Mesendoderm (in vitro differentiated cells): ENCODE data around the gene GAL3ST2.

ENCODE experiments used
- DNase-seq: peaks from one replicate; pipeline ENCODE4 v3.0.0; 2013
- H2AK5ac ChIP-seq: 2 replicates; pipeline ENCODE4 v1.6.1; 2013; ENCODE audit warnings: low read length, inconsistent platforms
- H2BK120ac ChIP-seq: 2 replicates; pipeline ENCODE4 v1.6.1; 2013; ENCODE audit warnings: low read depth, mild to moderate bottlenecking, low read length, moderate library complexity, mixed read lengths
- H2BK15ac ChIP-seq: replicated peaks from 2 replicates; pipeline ENCODE4 v1.6.1; 2013; ENCODE audit warnings: low read depth, mild to moderate bottlenecking, moderate library complexity
- H2BK5ac ChIP-seq: 2 replicates; pipeline ENCODE4 v1.6.1; 2013; ENCODE audit warnings: low read length, inconsistent platforms
- H3K18ac ChIP-seq: 2 replicates; pipeline ENCODE4 v1.6.1; 2013; ENCODE audit warnings: mild to moderate bottlenecking, low read length, mixed read lengths
- H3K23ac ChIP-seq: one replicate; pipeline ENCODE4 v1.6.1; 2013; ENCODE audit warnings: low read length
- H3K27ac ChIP-seq: 2 replicates; pipeline ENCODE4 v1.5.1; 2013; ENCODE audit warnings: low read depth, mild to moderate bottlenecking, inconsistent platforms, low read length, moderate library complexity
- H3K27me3 ChIP-seq: 2 replicates; pipeline ENCODE4 v1.6.1; 2013; ENCODE audit warnings: low read length, control low read depth, mild to moderate bottlenecking, inconsistent platforms; ENCODE audit not compliant: insufficient read depth, poor library complexity
- H3K36me3 ChIP-seq: 2 replicates; pipeline ENCODE4 v1.6.1; 2013; ENCODE audit warnings: low read length, inconsistent platforms; ENCODE audit not compliant: control insufficient read depth, insufficient read depth
- H3K4ac ChIP-seq: one replicate; pipeline ENCODE4 v1.6.1; 2013; ENCODE audit warnings: low read depth, mild to moderate bottlenecking, low read length, moderate library complexity
- H3K4me1 ChIP-seq: 2 replicates; pipeline ENCODE4 v1.6.1; 2013; ENCODE audit warnings: low read depth, low read length, inconsistent platforms; ENCODE audit not compliant: control insufficient read depth
- H3K4me2 ChIP-seq: 2 replicates; pipeline ENCODE4 v1.6.1; 2013; ENCODE audit warnings: low read length
- H3K4me3 ChIP-seq: 2 replicates; pipeline ENCODE4 v1.5.1; 2013; ENCODE audit warnings: mild to moderate bottlenecking, low read length
- H3K56ac ChIP-seq: one replicate; pipeline ENCODE4 v1.6.1; 2013; ENCODE audit warnings: low read length
- H3K79me1 ChIP-seq: 2 replicates; pipeline ENCODE4 v1.6.1; 2013; ENCODE audit warnings: low read length, inconsistent platforms
- H3K79me2 ChIP-seq: 2 replicates; pipeline ENCODE4 v1.6.1; 2013; ENCODE audit warnings: mild to moderate bottlenecking, low read length; ENCODE audit not compliant: control insufficient read depth, insufficient read depth
- H3K9ac ChIP-seq: 2 replicates; pipeline ENCODE4 v1.6.1; 2013; ENCODE audit warnings: low read length, inconsistent platforms
- H4K5ac ChIP-seq: one replicate; pipeline ENCODE4 v1.6.1; 2013; ENCODE audit warnings: low read length
- H4K8ac ChIP-seq: one replicate; pipeline ENCODE4 v1.6.1; 2013; ENCODE audit warnings: low read depth, mild to moderate bottlenecking, control low read depth, low read length, moderate library complexity
- WGBS: extraction: QIAGEN DNeasy Blood & Tissue Kit; methylation state at CpG from one replicate; pipeline ENCODE4 v1.1.7; 2013; ENCODE audit warnings: low lambda C conversion rate, missing lambda C conversion rate; ENCODE audit not compliant: insufficient coverage; ENCODE audit errors: extremely low coverage; 5-methylcytosine and 5-hydroxymethylcytosine counted together

The GAL3ST2 gene

GRCh38 chr2:241767464-241768250 lies 9.0 kb upstream of the GAL3ST2 start:
- Histone ChIP-seq H3K79me2 (no peaks in the 10 kb centered on the region), H2BK120ac (no peak overlapping the region), H3K9ac (no peak overlapping the region), H3K56ac (no peak overlapping the region), H4K8ac (no peak overlapping the region), H3K23ac (no peak overlapping the region), H3K79me1 (no peaks in the 10 kb centered on the region), H4K5ac (no peak overlapping the region), H3K36me3 (no peaks in the 10 kb centered on the region), H2BK5ac (no peak overlapping the region), H3K18ac (no peak overlapping the region), H3K4me2 (no peak overlapping the region), H2AK5ac (no peak overlapping the region), H3K4me1 (peaks cover 2% of the 10 kb centered on the region), H3K4ac (no peak overlapping the region), H3K27me3 (no peaks in the 10 kb centered on the region), H3K27ac (no peak overlapping the region), H2BK15ac (no peak overlapping the region), H3K4me3 (no peak overlapping the region)
- no CpG with 5 or more reads among the region's 37 CpGs for WGBS
- DNase-seq, result no peak

DNA sequence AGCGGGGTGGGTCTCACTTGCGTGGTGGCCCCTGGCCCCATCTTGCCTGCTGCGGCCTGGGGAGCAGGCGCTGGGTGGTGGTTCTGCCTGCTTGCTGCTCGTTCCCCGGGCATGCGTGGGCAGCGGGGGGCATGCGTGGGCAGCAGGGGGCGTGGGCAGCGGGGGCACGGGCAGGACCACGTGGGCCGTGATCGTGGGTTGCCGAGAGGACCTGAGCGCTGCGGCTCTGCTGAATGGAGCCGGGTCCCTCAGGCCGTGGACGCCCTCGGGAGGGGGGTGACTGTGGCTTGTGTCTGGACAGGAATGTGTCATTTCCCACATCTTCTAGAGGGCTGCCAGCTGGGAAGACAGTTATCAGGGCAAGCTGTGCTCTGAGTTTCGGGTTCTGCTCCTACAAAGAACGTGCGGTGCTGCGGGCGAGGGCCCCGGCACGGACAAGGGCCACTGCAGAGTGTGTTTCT lies 8.3 kb upstream of the GAL3ST2 start:
- Histone ChIP-seq H3K4me1 (peaks cover 2% of the 10 kb centered on the region), H2BK120ac (no peak overlapping the region), H3K18ac (no peak overlapping the region), H3K9ac (no peak overlapping the region), H3K56ac (no peak overlapping the region), H4K8ac (no peak overlapping the region), H4K5ac (no peak overlapping the region), H3K4me3 (no peak overlapping the region), H3K79me1 (no peaks in the 10 kb centered on the region), H2BK15ac (no peak overlapping the region), H3K27ac (no peak overlapping the region), H3K36me3 (no peaks in the 10 kb centered on the region), H3K27me3 (no peaks in the 10 kb centered on the region), H2BK5ac (no peak overlapping the region), H3K4ac (no peak overlapping the region), H3K4me2 (no peak overlapping the region), H3K23ac (no peak overlapping the region), H2AK5ac (no peak overlapping the region), H3K79me2 (no peaks in the 10 kb centered on the region)
- no CpG with 5 or more reads among the region's 29 CpGs for WGBS
- DNase-seq, result no peak

- no peaks in the 10 kb centered on the region for H3K27me3 ChIP-seq
- no peak overlapping the region for H3K18ac ChIP-seq
- H4K5ac ChIP-seq, result no peak overlapping the region
- H3K27ac ChIP-seq, result no peak overlapping the region
- H2AK5ac ChIP-seq, result no peak overlapping the region
- no peak for DNase-seq
- H3K79me2 ChIP-seq, result no peaks in the 10 kb centered on the region
- no CpG with 5 or more reads among the region's 11 CpGs for WGBS
- no peak overlapping the region for H4K8ac ChIP-seq
- no peak overlapping the region for H3K9ac ChIP-seq
- no peaks in the 10 kb centered on the region for H3K36me3 ChIP-seq
- no peak overlapping the region for H2BK120ac ChIP-seq
- H3K23ac ChIP-seq, result no peak overlapping the region
- no peak overlapping the region for H3K56ac ChIP-seq
- H3K4me1 ChIP-seq, result peaks cover 2% of the 10 kb centered on the region
- H3K4me2 ChIP-seq, result no peak overlapping the region
- H2BK5ac ChIP-seq, result no peak overlapping the region
- no peak overlapping the region for H3K4ac ChIP-seq
- H2BK15ac ChIP-seq, result no peak overlapping the region
- H3K79me1 ChIP-seq, result no peaks in the 10 kb centered on the region
- no peak overlapping the region for H3K4me3 ChIP-seq
Observed at GRCh38 chr2:241768850-241769249, 7.8 kb upstream of the GAL3ST2 start.

GRCh38 chr2:241769819-241770184 lies 6.8 kb upstream of the GAL3ST2 start:
- WGBS, result no CpG with 5 or more reads among the region's 13 CpGs
- no peak overlapping the region for H4K5ac ChIP-seq
- no peak overlapping the region for H2BK15ac ChIP-seq
- H3K79me1 ChIP-seq, result no peaks in the 10 kb centered on the region
- no peak overlapping the region for H3K18ac ChIP-seq
- peaks cover 2% of the 10 kb centered on the region for H3K4me1 ChIP-seq
- H3K4me2 ChIP-seq, result no peak overlapping the region
- H3K4ac ChIP-seq, result no peak overlapping the region
- DNase-seq, result no peak
- H3K27me3 ChIP-seq, result no peaks in the 10 kb centered on the region
- no peak overlapping the region for H2BK120ac ChIP-seq
- no peak overlapping the region for H3K9ac ChIP-seq
- H3K56ac ChIP-seq, result no peak overlapping the region
- no peak overlapping the region for H3K27ac ChIP-seq
- no peak overlapping the region for H4K8ac ChIP-seq
- H2AK5ac ChIP-seq, result no peak overlapping the region
- no peaks in the 10 kb centered on the region for H3K79me2 ChIP-seq
- no peak overlapping the region for H3K4me3 ChIP-seq
- no peaks in the 10 kb centered on the region for H3K36me3 ChIP-seq
- no peak overlapping the region for H3K23ac ChIP-seq
- no peak overlapping the region for H2BK5ac ChIP-seq

DNA sequence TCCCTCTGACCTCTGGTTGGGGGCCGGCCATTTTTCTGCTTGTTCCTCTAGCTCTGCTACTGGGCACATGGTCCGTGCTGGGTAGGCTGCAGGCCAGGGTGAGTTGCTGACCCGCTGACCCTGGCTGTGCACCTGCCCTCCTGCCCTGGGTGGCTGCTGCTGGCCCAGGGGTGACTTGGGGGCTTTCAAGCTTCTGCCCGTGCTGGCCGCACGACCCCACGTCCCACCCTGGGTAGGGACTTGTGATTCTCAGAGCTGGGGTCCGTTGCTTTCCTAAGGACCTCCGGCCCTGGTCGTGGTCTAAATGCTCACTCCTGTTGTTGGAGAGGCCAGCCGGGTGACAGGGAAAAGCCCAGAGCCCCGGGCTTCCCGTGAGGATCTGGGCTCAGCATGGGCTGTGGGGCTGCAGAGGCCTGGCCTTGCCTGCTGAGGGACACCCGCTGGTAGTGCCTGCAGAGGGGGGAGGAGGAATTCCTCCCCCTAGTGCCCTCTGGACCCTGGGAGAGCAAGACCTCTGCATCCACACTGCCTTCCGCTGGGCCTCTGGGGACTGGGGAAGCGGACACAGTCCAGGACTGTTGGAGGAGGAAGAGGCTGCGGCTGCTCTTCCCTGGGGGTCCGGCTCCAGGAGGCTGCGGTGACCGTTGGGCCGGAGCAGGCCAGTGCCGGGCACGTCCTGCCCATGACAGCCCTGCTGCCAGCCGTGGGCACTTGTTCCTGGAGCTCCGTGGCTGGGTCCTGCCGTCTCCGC lies 6.3 kb upstream of the GAL3ST2 start:
- no peaks in the 10 kb centered on the region for H3K36me3 ChIP-seq
- no peak overlapping the region for H2BK120ac ChIP-seq
- no peak overlapping the region for H3K4ac ChIP-seq
- WGBS, result no CpG with 5 or more reads among the region's 27 CpGs
- DNase-seq, result no peak
- H2BK15ac ChIP-seq, result no peak overlapping the region
- no peak overlapping the region for H3K9ac ChIP-seq
- no peak overlapping the region for H3K56ac ChIP-seq
- H3K23ac ChIP-seq, result no peak overlapping the region
- H3K4me3 ChIP-seq, result no peak overlapping the region
- no peak overlapping the region for H4K8ac ChIP-seq
- no peak overlapping the region for H2AK5ac ChIP-seq
- H3K4me1 ChIP-seq, result peaks cover 2% of the 10 kb centered on the region
- H3K79me2 ChIP-seq, result no peaks in the 10 kb centered on the region
- H4K5ac ChIP-seq, result no peak overlapping the region
- H3K18ac ChIP-seq, result no peak overlapping the region
- H3K27me3 ChIP-seq, result no peaks in the 10 kb centered on the region
- no peak overlapping the region for H3K4me2 ChIP-seq
- no peak overlapping the region for H2BK5ac ChIP-seq
- no peak overlapping the region for H3K27ac ChIP-seq
- no peaks in the 10 kb centered on the region for H3K79me1 ChIP-seq
